OCI-LY1 (cell line): ENCODE results near the gene NR6A1.

Experiments
- EZH2 ChIP-seq: fragments of 200-600 bp; sonication (generic), shearing (Covaris generic); IDR thresholded peaks from 2 replicates; pipeline ENCODE4 v1.8.0; 2017; ENCODE audit warnings: borderline replicate concordance, mixed run types, mild to moderate bottlenecking, antibody characterized with exemption, low read length, moderate library complexity, mixed read lengths
- TF ChIP-seq, protein P1 (sequence below): fragments of 200-600 bp; sonication (generic), shearing (Covaris generic); IDR thresholded peaks from 2 replicates; pipeline ENCODE4 v1.5.1; 2017; ENCODE audit warnings: mild to moderate bottlenecking, antibody characterized with exemption, low read length, moderate library complexity, mixed read lengths

- TF ChIP-seq, protein P1, sequence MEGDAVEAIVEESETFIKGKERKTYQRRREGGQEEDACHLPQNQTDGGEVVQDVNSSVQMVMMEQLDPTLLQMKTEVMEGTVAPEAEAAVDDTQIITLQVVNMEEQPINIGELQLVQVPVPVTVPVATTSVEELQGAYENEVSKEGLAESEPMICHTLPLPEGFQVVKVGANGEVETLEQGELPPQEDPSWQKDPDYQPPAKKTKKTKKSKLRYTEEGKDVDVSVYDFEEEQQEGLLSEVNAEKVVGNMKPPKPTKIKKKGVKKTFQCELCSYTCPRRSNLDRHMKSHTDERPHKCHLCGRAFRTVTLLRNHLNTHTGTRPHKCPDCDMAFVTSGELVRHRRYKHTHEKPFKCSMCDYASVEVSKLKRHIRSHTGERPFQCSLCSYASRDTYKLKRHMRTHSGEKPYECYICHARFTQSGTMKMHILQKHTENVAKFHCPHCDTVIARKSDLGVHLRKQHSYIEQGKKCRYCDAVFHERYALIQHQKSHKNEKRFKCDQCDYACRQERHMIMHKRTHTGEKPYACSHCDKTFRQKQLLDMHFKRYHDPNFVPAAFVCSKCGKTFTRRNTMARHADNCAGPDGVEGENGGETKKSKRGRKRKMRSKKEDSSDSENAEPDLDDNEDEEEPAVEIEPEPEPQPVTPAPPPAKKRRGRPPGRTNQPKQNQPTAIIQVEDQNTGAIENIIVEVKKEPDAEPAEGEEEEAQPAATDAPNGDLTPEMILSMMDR, result no peak
- no peak for TF ChIP-seq EZH2
Observed at GRCh38 chr9:124695280-124695890, 75.7 kb downstream of the NR6A1 start.
